Activated CD8-positive, alpha-beta T cell treated with anti-CD3 and anti-CD28 coated beads for 36 hours (primary cell): ENCODE measurements around the gene PGGHG. TPM values are rescaled to one million over a fixed set of nuclear protein-coding genes. Genes with fewer than 3 reads are reported as not detected.

Experiments
- ATAC-seq: fragments of 200-7000 bp; cut with Tn5 transposase; one replicate; pipeline ENCODE4 v1.10.0; 2021; ENCODE audit warnings: mild to moderate bottlenecking, moderate library complexity
- CTCF ChIA-PET: fragments of 350-600 bp; sonication (Branson Sonifier 250); formaldehyde crosslinking; loops from one replicate; lab custom pipeline; 2021; ENCODE audit warnings: antibody characterized with exemption; lab: Charles Lee
- POLR2A ChIA-PET: fragments of 350-600 bp; sonication (Branson Sonifier 250); formaldehyde crosslinking; loops from one replicate; lab custom pipeline; 2021; ENCODE audit warnings: antibody characterized with exemption; lab: Charles Lee
- DNase-seq: peaks from one replicate; pipeline ENCODE4 v3.0.0-alpha.2; 2020
- H3K27ac Mint-ChIP-seq: one replicate; pipeline ENCODE4 v1.8.0; 2021; ENCODE audit warnings: mild to moderate bottlenecking, mixed read lengths
- H3K27me3 Mint-ChIP-seq: one replicate; pipeline ENCODE4 v1.8.0; 2021; ENCODE audit warnings: mixed read lengths
- H3K36me3 Mint-ChIP-seq: one replicate; pipeline ENCODE4 v1.8.0; 2021; ENCODE audit warnings: low read depth, mixed read lengths
- H3K4me1 Mint-ChIP-seq: one replicate; pipeline ENCODE4 v1.8.0; 2021; ENCODE audit warnings: low read depth, mixed read lengths
- H3K4me3 Mint-ChIP-seq: one replicate; pipeline ENCODE4 v1.8.0; 2021; ENCODE audit warnings: mild to moderate bottlenecking, moderate library complexity, mixed read lengths
- H3K9me3 Mint-ChIP-seq: one replicate; pipeline ENCODE4 v1.8.0; 2021; ENCODE audit warnings: mixed read lengths
- CTCF ChIP-seq: fragments of 200-600 bp; IDR thresholded peaks from one replicate; pipeline ENCODE4 v1.8.0; 2022; ENCODE audit warnings: antibody characterized with exemption, mild to moderate bottlenecking
- intact Hi-C: fragments of 100-400 bp; cut with micrococcal nuclease; formaldehyde crosslinking; loops from one replicate; pipeline ENCODE4 v1.10.0; 2022
- total RNA-seq, 2 experiments: library from RNA; stranded (reverse); gene quantifications; one replicate each; pipeline ENCODE4 v1.2.3, GENCODE V29; 2021

PGGHG gene
- total RNA-seq, 2 experiments from 2014 or later = 298 to 308 TPM

- peaks cover 3% of the 10 kb centered on the region for H3K9me3 Mint-ChIP-seq
- no peaks in the 10 kb centered on the region for H3K27me3 Mint-ChIP-seq
- no peak for TF ChIP-seq CTCF
- H3K36me3 Mint-ChIP-seq = peaks cover 1% of the 10 kb centered on the region
- no peak overlapping the region for H3K27ac Mint-ChIP-seq
- H3K4me1 Mint-ChIP-seq = peaks cover 38% of the 10 kb centered on the region
- intact Hi-C loops = no loop called here
- CTCF ChIA-PET = no interaction called here
- DNase-seq = no peak
- ATAC-seq = no peak
- H3K4me3 Mint-ChIP-seq = no peak overlapping the region
- POLR2A ChIA-PET = interaction anchor here (1.0 kb wide), 2 partner anchors 9 to 10 kb away, joined by 3 to 4 read pairs; no protein-coding TSS in a partner anchor
These were observed 47.8 kb downstream of the PGGHG start for GRCh38 chr11:336659-337198.

GRCh38 chr11:337711-338110 is 48.8 kb downstream of the PGGHG start:
- ChIA-PET POLR2A (interaction anchor here (0.7 to 5.4 kb wide), 2 partner anchors 8 to 69 kb away, joined by 3 to 23 read pairs; no protein-coding TSS in a partner anchor), CTCF (interaction anchor here (0.7 to 5.2 kb wide), 3 partner anchors 10 to 87 kb away, joined by 3 to 19 read pairs (median 3); no protein-coding TSS in a partner anchor)
- Mint-ChIP-seq H3K9me3 (peaks cover 3% of the 10 kb centered on the region), H3K36me3 (no peaks in the 10 kb centered on the region), H3K27me3 (no peaks in the 10 kb centered on the region), H3K4me3 (no peak overlapping the region), H3K27ac (no peak overlapping the region), H3K4me1 (peaks cover 38% of the 10 kb centered on the region)
- no peak for DNase-seq
- no peak for TF ChIP-seq CTCF
- intact Hi-C loops = no loop called here
- no peak for ATAC-seq

- no peak for TF ChIP-seq CTCF
- ChIA-PET CTCF (interaction anchor here (0.6 to 5.2 kb wide), 10 partner anchors 9 to 179 kb away, joined by 3 to 19 read pairs (median 6); no protein-coding TSS in a partner anchor), POLR2A (interaction anchor here (1.2 to 5.4 kb wide), 3 partner anchors 10 to 31 kb away, joined by 3 to 23 read pairs (median 7); no protein-coding TSS in a partner anchor)
- Mint-ChIP-seq H3K4me3 (no peak overlapping the region), H3K4me1 (peaks cover 32% of the 10 kb centered on the region), H3K27ac (no peak overlapping the region), H3K9me3 (no peaks in the 10 kb centered on the region), H3K27me3 (no peaks in the 10 kb centered on the region), H3K36me3 (no peaks in the 10 kb centered on the region)
- DNase-seq (no peak), ATAC-seq (no peak)
- intact Hi-C loops = no loop called here
These were observed 51.0 kb downstream of the PGGHG start for GRCh38 chr11:339963-340362.

- H3K4me3 Mint-ChIP-seq = no peak overlapping the region
- POLR2A ChIA-PET = interaction anchor here (0.7 to 5.4 kb wide), 5 partner anchors 8 to 31 kb away, joined by 3 to 23 read pairs (median 3); no protein-coding TSS in a partner anchor
- H3K4me1 Mint-ChIP-seq = peaks cover 27% of the 10 kb centered on the region
- peak; percentile 18 for TF ChIP-seq CTCF
- no peak overlapping the region for H3K27ac Mint-ChIP-seq
- CTCF ChIA-PET = interaction anchor here (0.6 to 5.2 kb wide), 10 partner anchors 8 to 178 kb away, joined by 3 to 19 read pairs (median 6); no protein-coding TSS in a partner anchor
- DNase-seq (no peak), ATAC-seq (no peak)
- H3K27me3 Mint-ChIP-seq = no peaks in the 10 kb centered on the region
- H3K9me3 Mint-ChIP-seq = peaks cover 4% of the 10 kb centered on the region
- no peaks in the 10 kb centered on the region for H3K36me3 Mint-ChIP-seq
- intact Hi-C loops = no loop called here
These were observed 51.9 kb downstream of the PGGHG start for GRCh38 chr11:340539-341512.
